Fibroblast of skin of left quadriceps (primary cell): ENCODE results near the gene LYPD6B.

Experiments
- DNase-seq, 2 experiments: peaks; one replicate each; pipeline ENCODE4 v3.0.0-alpha.2; 2013; ENCODE audit warnings: low read depth in 2 of 2

The LYPD6B gene

DNA sequence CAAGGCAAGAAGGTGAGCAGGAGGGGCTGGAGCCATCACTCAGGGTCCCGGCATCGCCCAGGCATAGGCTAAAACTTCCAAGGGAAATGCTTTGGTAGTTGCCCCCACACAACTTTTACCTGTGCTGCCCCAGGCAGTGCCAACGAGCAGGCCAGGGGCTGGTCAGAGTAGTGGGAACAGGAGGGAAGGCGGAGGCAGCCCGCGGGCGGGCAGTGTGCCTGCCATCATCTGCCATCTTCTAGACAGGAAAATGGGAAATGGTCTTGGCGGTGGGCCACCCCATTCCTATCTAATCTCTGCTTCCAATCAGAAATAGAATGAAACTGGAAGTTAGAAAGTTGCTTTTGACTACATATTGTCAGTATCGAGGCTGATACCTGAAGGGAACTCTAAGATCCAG, 26.0 kb upstream of the LYPD6B start:
- no peak for DNase-seq

GRCh38 chr2:149015501-149015900, 23.0 kb upstream of the LYPD6B start:
- no peak for DNase-seq

GRCh38 chr2:149015926-149016563, 22.5 kb upstream of the LYPD6B start:
- no peak for DNase-seq

GRCh38 chr2:149017116-149017985, 21.1 kb upstream of the LYPD6B start:
- peak; percentile 61 to 62 for DNase-seq

DNA sequence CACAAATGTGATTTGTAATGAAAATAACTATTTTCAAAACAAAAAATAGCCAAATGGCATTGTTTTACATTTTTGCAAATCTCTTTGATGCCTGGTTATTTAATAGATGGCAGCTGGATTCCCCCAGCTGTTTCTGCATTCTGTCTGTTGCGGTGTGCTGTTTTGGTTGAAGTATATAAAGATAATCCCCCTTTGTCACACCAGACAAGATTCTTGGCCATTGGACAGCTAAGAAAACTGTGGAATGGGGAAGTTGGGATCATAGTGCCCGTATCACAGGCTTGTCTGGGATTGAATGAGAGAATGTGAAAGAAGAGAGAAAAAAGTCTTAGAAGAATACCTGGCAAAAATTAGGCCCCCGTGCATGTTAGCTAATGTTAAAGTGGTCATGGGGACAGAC, 19.5 kb upstream of the LYPD6B start:
- DNase-seq = no peak

- DNase-seq = no peak
Observed at GRCh38 chr2:149019768-149020167, 18.7 kb upstream of the LYPD6B start.

- no peak for DNase-seq
Observed at GRCh38 chr2:149020432-149020851, 18.1 kb upstream of the LYPD6B start.

- no peak for DNase-seq
Observed at GRCh38 chr2:149021271-149021719, 17.2 kb upstream of the LYPD6B start.

DNA sequence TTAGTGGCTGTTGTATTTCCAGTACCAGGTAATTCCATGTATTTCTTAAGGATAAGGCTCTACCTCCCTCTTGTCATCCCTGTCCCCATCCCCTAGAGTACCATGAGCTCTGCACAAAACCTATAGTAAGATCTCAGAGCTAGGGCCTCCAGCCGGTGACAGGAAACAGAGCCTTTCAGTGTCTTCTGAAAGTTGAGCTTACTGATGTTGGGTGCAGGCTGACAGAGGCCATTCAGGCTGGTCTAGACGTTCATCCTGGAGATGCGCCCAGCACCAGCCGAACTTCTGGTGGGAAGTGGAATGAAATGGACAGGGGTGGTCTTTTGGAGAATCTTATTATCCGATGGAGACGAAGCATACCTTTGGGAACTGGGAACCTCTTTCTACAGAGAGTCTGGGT, 16.7 kb upstream of the LYPD6B start:
- DNase-seq = no peak

DNA sequence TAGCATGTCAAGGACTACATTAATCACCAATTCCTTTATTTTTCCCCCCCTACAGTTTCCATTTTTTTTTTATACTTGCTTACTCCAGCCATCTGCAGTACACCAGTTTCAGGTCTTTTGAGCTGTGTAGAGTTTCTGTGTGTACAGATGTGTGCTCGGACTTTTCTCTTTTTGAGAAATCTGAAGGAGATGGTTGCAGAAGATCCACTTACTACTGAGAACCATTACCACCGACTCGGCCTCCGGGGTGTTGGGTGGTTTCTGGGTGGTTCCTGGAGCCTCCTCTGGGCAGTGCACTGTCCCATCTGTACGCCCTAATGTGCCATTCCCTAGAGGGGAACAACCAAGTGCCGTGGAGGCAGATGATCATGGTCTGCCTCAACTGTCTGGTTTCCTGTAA, 15.4 kb upstream of the LYPD6B start:
- no peak for DNase-seq

- no peak for DNase-seq
Observed at GRCh38 chr2:149027590-149028250, 10.8 kb upstream of the LYPD6B start.

DNA sequence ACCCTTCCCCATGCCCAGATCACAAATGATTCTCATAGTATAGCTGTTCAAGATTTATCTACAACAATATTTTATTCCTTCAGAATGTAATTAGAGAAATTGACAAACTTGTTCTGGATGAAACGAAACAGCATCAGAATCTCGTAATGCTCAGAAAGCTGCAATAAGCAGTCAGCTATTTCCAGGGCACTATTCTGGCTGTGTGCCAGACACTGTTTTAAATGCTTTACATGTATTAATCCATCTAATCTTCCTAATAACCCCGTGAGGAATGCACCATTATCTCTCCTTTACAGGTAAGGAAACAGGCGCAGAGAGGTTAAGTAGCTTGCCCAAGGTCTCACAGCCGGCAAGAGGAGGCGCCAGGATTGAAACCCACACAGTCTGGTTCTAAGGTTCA, 10.1 kb upstream of the LYPD6B start:
- DNase-seq = no peak

DNA sequence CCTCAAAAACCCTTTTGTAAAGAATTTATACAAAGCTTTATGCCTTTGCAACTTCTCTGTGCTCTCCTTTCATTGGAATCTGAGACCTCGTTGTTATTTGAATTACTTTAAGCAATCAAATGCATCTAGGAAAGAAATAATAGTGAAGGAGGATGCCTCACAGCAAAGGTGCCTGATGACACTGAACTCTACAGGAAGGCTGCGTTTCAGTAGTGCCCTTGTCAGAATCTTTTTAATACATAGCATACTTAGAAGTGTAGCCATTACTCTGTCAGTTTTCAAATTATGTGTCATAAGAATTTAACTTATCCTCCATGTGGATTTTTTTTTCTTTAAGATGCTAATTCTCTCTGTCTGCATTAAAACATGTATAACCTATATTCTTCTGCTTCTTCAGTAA, 9.6 kb upstream of the LYPD6B start:
- no peak for DNase-seq

DNA sequence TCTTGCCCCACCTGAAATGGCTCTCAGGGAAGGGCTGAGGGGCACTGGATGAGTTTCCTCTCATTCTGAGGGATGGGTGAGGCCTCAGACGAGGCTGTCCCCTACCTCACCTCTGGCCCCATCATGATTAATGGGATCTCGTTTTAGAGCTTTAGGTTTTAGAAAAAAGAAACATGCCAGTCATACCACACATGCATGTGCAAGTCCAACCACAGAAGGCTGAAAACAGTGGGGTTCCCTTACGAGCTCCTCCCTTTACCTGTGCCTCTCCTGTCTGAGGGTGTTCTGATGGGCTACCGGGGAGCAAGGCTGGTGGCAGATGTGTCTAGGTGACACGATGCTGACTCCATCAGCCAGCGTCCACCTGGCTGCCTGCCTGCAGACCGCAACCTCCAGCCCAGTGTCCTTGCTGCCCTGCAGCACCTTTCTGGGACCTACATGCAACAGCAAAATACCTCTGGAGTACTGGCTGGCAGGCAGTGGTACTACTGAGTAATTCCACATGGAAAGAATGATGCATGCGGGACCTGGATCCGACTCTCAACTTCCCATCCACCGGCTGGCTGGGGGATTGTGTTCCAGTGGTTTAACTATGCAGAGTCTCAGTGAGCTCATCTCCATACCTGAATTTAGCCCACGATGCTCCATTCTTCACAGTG, 9.1 kb upstream of the LYPD6B start:
- no peak for DNase-seq

- DNase-seq = no peak
Observed at GRCh38 chr2:149031396-149031795, 7.1 kb upstream of the LYPD6B start.

DNA sequence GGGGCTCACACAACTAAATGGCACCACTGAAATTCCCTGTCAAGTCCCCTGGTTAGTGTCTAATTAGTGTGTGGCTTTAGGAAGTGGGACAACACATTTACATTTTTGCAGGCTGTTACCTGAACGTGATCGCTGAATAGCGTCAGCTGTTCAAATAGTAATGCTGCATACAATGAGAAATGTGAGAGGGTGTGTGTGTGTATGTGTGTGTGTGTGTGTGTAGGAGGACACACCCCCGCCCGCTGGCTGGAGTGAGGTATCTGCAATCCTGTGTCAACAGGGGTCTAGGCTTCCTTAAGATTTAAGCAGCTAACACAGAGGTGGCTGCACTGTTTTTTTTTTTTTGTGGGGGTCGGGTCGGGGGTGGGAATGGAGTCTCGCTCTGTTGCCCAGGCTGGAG, 4.8 kb upstream of the LYPD6B start:
- DNase-seq = no peak

- DNase-seq = no peak
Observed at GRCh38 chr2:149034406-149034805, 4.1 kb upstream of the LYPD6B start.

DNA sequence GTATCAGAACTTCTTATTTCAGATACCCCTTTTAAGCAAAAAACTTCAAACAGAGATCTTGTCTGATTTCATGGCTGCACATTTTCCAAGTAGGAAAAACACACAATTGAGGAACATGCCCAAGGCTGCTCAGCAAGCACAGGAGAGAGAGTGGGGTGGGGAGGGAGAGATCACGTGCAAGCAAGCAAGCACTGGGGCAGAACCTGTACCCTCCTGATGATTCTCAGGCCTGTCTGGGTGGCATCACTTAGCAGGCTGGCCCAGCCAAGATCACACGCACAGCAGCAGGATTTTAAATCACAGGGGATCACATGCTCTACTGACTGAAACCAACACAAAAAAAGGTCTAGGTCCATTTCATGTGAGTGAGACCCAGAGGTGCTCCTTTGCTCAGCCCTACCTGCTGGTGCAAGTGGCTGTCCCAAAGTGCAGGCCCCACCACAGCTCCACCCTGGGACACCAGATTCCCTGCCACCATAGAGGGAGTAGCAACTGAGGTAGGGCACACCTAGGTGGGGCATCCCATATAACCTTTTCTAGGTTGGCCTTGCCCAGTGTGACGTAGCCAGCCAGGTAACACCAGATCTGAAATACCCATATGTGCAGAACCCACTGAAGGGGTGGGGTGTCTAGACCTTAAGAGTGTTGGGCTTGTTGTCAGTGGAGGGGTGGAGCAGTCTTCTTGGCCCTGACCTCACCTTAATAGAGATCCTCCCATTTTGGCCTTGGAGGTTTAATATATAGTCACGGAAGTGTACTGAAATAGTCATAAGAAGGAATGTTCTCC, 1.8 kb upstream of the LYPD6B start:
- no peak for DNase-seq

DNA sequence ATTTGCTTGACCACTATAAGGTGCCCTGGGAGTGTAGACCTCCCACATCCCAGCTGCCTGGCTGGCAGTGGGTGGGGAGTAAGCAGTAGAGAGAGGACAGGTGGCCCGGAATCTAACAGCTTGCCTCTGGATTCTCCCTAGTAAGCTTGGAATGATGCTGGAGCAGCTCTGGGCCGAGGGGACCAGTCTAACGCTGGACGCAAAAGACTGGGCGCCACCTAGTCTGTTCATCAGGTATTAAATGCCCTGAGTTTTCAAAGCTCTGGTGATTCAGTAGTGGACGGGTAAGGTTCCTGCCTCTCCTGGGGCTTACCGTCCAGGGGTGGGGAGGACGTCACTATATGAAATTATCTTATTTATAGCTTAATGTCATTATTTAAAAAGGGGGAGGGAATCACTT, 648 bp upstream of the LYPD6B start:
- DNase-seq = no peak

DNA sequence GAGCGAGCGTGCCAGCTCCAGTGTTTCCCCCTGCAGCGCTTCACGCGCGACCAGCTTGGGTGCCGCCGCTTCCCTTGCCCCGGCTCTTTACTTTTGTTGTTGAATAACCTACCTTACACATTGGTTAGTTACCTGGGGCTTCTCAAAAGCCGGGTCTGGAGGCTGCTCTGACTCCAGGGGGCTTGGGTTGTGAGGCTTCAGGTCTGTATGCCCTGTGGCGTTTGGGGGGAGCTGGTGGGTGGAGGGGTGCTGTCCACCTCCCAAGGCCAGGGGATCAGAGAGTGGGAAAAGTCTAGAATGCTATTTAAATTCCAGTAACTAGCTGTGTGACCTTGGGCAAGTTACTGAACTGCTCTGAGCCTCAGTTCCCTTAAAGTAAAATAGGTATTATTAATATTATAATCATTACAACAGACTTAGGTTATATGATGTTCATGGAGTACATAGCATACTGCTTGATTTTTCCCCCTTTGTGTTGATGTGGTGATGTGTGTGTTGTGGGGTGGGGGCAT, 770 bp downstream of the LYPD6B start:
- no peak for DNase-seq

GRCh38 chr2:149040451-149040850, 2.0 kb downstream of the LYPD6B start:
- no peak for DNase-seq
